Neural cell (in vitro differentiated cells): ENCODE measurements around the gene BCAR3. TPM values are rescaled to one million over a fixed set of nuclear protein-coding genes. Genes with fewer than 3 reads are reported as not detected.

Source experiments
- H2AFZ ChIP-seq: fragments of 200-600, 300-800 bp; sonication (generic), shearing (Covaris generic); 2 replicates; pipeline ENCODE4 v1.6.0; 2014; ENCODE audit warnings: low read depth, mild to moderate bottlenecking, antibody characterized with exemption, low read length, moderate library complexity
- H3F3A ChIP-seq: fragments of 200-600 bp; shearing (Covaris generic); 2 replicates; pipeline ENCODE4 v1.6.1; 2016; ENCODE audit warnings: mild to moderate bottlenecking, moderate library complexity, mixed read lengths, antibody characterized with exemption, low read length; ENCODE audit not compliant: insufficient read depth, poor library complexity, severe bottlenecking
- H3K27ac ChIP-seq: fragments of 200-600, 300-800 bp; sonication (generic), shearing (Covaris generic); 2 replicates; pipeline ENCODE4 v1.5.1; 2014; ENCODE audit warnings: mild to moderate bottlenecking, low read length, moderate library complexity
- H3K27me3 ChIP-seq: fragments of 300-800, 200-600 bp; sonication (generic), shearing (Covaris generic); 2 replicates; pipeline ENCODE4 v1.6.0; 2014; ENCODE audit warnings: mild to moderate bottlenecking, low read depth, low read length, moderate library complexity; ENCODE audit not compliant: insufficient read depth
- H3K36me3 ChIP-seq: fragments of 300-800, 200-600 bp; sonication (generic), shearing (Covaris generic); 2 replicates; pipeline ENCODE4 v1.5.1; 2014; ENCODE audit warnings: mild to moderate bottlenecking, antibody characterized with exemption, low read length, moderate library complexity; ENCODE audit not compliant: insufficient read depth
- H3K4me2 ChIP-seq: fragments of 300-800, 200-600 bp; sonication (generic), shearing (Covaris generic); 2 replicates; pipeline ENCODE4 v1.6.0; 2014; ENCODE audit warnings: mild to moderate bottlenecking, low read length
- H3K4me3 ChIP-seq: fragments of 300-800, 200-600 bp; sonication (generic), shearing (Covaris generic); 2 replicates; pipeline ENCODE4 v1.5.1; 2014; ENCODE audit warnings: mild to moderate bottlenecking, low read length, moderate library complexity
- H3K79me2 ChIP-seq: fragments of 200-600 bp; shearing (Covaris generic); replicated peaks from 2 replicates; pipeline ENCODE4 v1.6.0; 2014; ENCODE audit warnings: mild to moderate bottlenecking, low read length, moderate library complexity; ENCODE audit not compliant: insufficient read depth
- H3K9ac ChIP-seq: fragments of 300-800, 200-600 bp; sonication (generic), shearing (Covaris generic); 2 replicates; pipeline ENCODE4 v1.6.1; 2016; ENCODE audit warnings: mild to moderate bottlenecking, low read length, mixed read lengths
- H3K9me2 ChIP-seq: fragments of 200-600 bp; shearing (Covaris generic); 2 replicates; pipeline ENCODE4 v1.6.1; 2016; ENCODE audit warnings: mild to moderate bottlenecking, low read length, mixed read lengths; ENCODE audit not compliant: insufficient read depth
- H3K9me3 ChIP-seq: fragments of 200-600, 300-800 bp; sonication (generic), shearing (Covaris generic); 2 replicates; pipeline ENCODE4 v1.6.1; 2016; ENCODE audit warnings: mild to moderate bottlenecking, mixed run types, low read length, moderate library complexity, mixed read lengths
- H4K20me1 ChIP-seq: fragments of 200-600 bp; shearing (Covaris generic); 2 replicates; pipeline ENCODE4 v1.6.1; 2016; ENCODE audit warnings: mild to moderate bottlenecking, mixed run types; ENCODE audit not compliant: insufficient read depth
- EP300 ChIP-seq: fragments of 450-650 bp; conservative IDR thresholded peaks from 2 replicates; pipeline ENCODE4 v1.6.1; 2014; ENCODE audit warnings: antibody characterized with exemption, mild to moderate bottlenecking, moderate library complexity; ENCODE audit not compliant: poor library complexity, severe bottlenecking
- EZH2 ChIP-seq: fragments of 200-600, 300-800 bp; shearing (Covaris generic), sonication (generic); IDR thresholded peaks from 2 replicates; pipeline ENCODE4 v1.6.1; 2014; ENCODE audit warnings: antibody characterized with exemption, low read length, borderline replicate concordance, mild to moderate bottlenecking; ENCODE audit not compliant: insufficient read depth, poor library complexity, severe bottlenecking
- MXI1 ChIP-seq: fragments of 450-650 bp; conservative IDR thresholded peaks from 2 replicates; pipeline ENCODE4 v1.6.1; 2014; ENCODE audit warnings: antibody characterized with exemption, mild to moderate bottlenecking; ENCODE audit not compliant: poor library complexity, severe bottlenecking
- POLR2AphosphoS5 ChIP-seq: IDR thresholded peaks from 2 replicates; pipeline ENCODE4 v1.6.1; 2012
- RAD21 ChIP-seq: fragments of 450-650 bp; conservative IDR thresholded peaks from 2 replicates; pipeline ENCODE4 v1.6.1; 2014; ENCODE audit warnings: antibody characterized with exemption, mild to moderate bottlenecking, moderate library complexity
- SMC3 ChIP-seq: fragments of 450-650 bp; conservative IDR thresholded peaks from 2 replicates; pipeline ENCODE4 v1.6.1; 2014; ENCODE audit warnings: antibody characterized with exemption, mild to moderate bottlenecking, moderate library complexity; ENCODE audit not compliant: poor library complexity
- TAF1 ChIP-seq: IDR thresholded peaks from 2 replicates; pipeline ENCODE4 v1.6.1; 2012; ENCODE audit warnings: low read depth
- polyA plus RNA-seq: library from polyadenylated mRNA; depleted of rRNA; stranded (reverse); fragments of >200 nt; gene quantifications from 2 replicates; pipeline ENCODE4 v1.2.3, GENCODE V29; 2014
- TF ChIP-seq, protein P1 (sequence below): IDR thresholded peaks from 2 replicates; pipeline ENCODE4 v1.6.1; 2012; ENCODE audit warnings: borderline replicate concordance
- TF ChIP-seq, protein P2 (sequence below): fragments of 450-650 bp; IDR thresholded peaks from 2 replicates; pipeline ENCODE4 v1.5.1; 2014; ENCODE audit warnings: antibody characterized with exemption, mild to moderate bottlenecking, moderate library complexity; ENCODE audit not compliant: poor library complexity, severe bottlenecking

BCAR3 gene
- polyA plus RNA-seq, 1 donor from 2014 or later: 2.5 TPM

DNA sequence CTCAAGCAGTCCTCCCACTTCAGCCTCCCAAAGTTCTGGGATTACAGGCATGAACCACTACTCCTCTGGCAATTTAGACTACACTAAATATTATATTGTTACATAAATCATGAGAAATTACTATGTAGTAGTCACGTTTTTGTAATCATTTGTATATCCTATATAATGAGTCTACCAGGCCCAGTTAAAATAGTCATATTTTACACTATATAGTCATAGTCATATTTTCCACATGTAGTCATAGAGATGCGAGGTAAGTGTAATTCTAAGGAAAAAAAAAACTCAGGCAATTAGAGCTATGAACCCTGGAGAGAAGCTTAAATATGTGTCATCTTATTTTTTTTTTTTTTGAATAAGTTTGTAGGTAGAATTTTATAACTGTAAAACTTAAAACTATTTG is 143.7 kb downstream of the BCAR3 start:
- peaks cover 12% of the 10 kb centered on the region for H3K79me2 ChIP-seq
- no peaks in the 10 kb centered on the region for H3K9me3 ChIP-seq
- H3K27ac ChIP-seq: no peak overlapping the region
- TF ChIP-seq, protein P1, sequence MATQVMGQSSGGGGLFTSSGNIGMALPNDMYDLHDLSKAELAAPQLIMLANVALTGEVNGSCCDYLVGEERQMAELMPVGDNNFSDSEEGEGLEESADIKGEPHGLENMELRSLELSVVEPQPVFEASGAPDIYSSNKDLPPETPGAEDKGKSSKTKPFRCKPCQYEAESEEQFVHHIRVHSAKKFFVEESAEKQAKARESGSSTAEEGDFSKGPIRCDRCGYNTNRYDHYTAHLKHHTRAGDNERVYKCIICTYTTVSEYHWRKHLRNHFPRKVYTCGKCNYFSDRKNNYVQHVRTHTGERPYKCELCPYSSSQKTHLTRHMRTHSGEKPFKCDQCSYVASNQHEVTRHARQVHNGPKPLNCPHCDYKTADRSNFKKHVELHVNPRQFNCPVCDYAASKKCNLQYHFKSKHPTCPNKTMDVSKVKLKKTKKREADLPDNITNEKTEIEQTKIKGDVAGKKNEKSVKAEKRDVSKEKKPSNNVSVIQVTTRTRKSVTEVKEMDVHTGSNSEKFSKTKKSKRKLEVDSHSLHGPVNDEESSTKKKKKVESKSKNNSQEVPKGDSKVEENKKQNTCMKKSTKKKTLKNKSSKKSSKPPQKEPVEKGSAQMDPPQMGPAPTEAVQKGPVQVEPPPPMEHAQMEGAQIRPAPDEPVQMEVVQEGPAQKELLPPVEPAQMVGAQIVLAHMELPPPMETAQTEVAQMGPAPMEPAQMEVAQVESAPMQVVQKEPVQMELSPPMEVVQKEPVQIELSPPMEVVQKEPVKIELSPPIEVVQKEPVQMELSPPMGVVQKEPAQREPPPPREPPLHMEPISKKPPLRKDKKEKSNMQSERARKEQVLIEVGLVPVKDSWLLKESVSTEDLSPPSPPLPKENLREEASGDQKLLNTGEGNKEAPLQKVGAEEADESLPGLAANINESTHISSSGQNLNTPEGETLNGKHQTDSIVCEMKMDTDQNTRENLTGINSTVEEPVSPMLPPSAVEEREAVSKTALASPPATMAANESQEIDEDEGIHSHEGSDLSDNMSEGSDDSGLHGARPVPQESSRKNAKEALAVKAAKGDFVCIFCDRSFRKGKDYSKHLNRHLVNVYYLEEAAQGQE: no peak
- TF ChIP-seq EZH2 (no peak), RAD21 (no peak), SMC3 (no peak), POLR2AphosphoS5 (no peak), TAF1 (no peak), EP300 (no peak), MXI1 (no peak)
- TF ChIP-seq, protein P2, sequence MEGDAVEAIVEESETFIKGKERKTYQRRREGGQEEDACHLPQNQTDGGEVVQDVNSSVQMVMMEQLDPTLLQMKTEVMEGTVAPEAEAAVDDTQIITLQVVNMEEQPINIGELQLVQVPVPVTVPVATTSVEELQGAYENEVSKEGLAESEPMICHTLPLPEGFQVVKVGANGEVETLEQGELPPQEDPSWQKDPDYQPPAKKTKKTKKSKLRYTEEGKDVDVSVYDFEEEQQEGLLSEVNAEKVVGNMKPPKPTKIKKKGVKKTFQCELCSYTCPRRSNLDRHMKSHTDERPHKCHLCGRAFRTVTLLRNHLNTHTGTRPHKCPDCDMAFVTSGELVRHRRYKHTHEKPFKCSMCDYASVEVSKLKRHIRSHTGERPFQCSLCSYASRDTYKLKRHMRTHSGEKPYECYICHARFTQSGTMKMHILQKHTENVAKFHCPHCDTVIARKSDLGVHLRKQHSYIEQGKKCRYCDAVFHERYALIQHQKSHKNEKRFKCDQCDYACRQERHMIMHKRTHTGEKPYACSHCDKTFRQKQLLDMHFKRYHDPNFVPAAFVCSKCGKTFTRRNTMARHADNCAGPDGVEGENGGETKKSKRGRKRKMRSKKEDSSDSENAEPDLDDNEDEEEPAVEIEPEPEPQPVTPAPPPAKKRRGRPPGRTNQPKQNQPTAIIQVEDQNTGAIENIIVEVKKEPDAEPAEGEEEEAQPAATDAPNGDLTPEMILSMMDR: no peak
- peaks cover 18% of the 10 kb centered on the region for H3K36me3 ChIP-seq
- no peaks in the 10 kb centered on the region for H4K20me1 ChIP-seq
- H3K4me3 ChIP-seq: no peak overlapping the region
- no peaks in the 10 kb centered on the region for H3K27me3 ChIP-seq
- no peak overlapping the region for H3K4me2 ChIP-seq
- H3F3A ChIP-seq: no peaks in the 10 kb centered on the region
- no peak overlapping the region for H2AFZ ChIP-seq
- no peaks in the 10 kb centered on the region for H3K9me2 ChIP-seq
- H3K9ac ChIP-seq: no peak overlapping the region

DNA sequence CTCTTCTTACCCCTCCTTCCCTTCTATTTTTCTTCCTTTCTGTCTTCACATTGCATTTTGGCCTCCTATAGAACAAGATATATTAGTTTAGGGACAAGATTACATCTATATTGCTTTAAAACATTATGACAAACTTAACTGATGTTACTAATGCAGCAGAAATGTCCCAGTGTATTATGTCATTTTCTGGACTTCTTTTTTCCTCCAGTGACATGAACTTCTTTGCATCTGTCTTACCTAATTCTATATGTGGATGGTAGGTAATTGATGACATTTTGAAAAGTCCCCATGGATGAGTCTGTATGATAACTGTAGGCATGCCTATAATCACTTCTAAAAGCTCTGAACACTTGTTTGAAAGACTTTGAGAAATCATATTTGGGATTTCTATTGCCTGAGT is 144.2 kb downstream of the BCAR3 start:
- peaks cover 21% of the 10 kb centered on the region for H3K36me3 ChIP-seq
- H3K27me3 ChIP-seq: no peaks in the 10 kb centered on the region
- H3K9ac ChIP-seq: no peak overlapping the region
- TF ChIP-seq, protein P1: no peak
- TF ChIP-seq EZH2 (no peak), TAF1 (no peak), POLR2AphosphoS5 (no peak), RAD21 (no peak), EP300 (no peak), MXI1 (no peak), SMC3 (no peak)
- TF ChIP-seq, protein P2: no peak
- no peak overlapping the region for H3K4me3 ChIP-seq
- H3K4me2 ChIP-seq: no peak overlapping the region
- H2AFZ ChIP-seq: no peak overlapping the region
- no peaks in the 10 kb centered on the region for H3K9me3 ChIP-seq
- H3K27ac ChIP-seq: no peak overlapping the region
- no peaks in the 10 kb centered on the region for H3K9me2 ChIP-seq
- no peaks in the 10 kb centered on the region for H4K20me1 ChIP-seq
- no peaks in the 10 kb centered on the region for H3F3A ChIP-seq
- H3K79me2 ChIP-seq: peaks cover 12% of the 10 kb centered on the region
